Measurements from ENCODE around the gene PACC1. TPM values are rescaled to one million over a fixed set of nuclear protein-coding genes. Genes with fewer than 3 reads are reported as not detected.
"Not testable (repeated sequence)": the region's sequence is repeated elsewhere in the genome, so short reads cannot be mapped to it uniquely, and the experiment has no call there.

The PACC1 gene
- total RNA-seq, 2 donors from 2014 or later: 4.2 TPM; not detected in 1

DNA sequence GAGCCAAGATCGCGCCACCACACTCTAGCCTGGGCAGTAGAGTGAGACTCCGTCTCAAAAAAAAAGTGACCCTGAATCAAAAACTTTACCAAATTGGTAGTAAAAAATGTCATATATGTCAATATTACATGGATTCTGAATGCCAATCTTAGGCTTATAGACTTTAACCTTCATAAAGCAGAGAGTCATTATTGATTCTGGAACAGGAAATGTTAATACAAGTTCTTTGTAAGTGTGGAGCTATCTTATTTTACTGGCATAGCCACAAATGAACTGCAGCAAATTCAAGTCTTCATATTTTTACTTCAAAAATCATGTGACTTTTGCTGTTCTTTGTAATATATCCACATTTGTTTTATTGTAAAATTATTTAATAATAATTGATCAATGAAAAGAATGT is 88.1 kb downstream of the PACC1 start:
- no peak overlapping the region for H3K27ac ChIP-seq
- H3K27me3 ChIP-seq: no peaks in the 10 kb centered on the region
- 83 to 97% methylated on average over 3 of the region's 3 CpGs for WGBS, 2 donors
- ATAC-seq: no peak
- TF ChIP-seq CTCF (IDR thresholded peaks at IDR 0.05): no peak
- TF ChIP-seq POLR2A (IDR thresholded peaks at IDR 0.05): no peak
- H3K4me1 ChIP-seq: peaks cover 10% of the 10 kb centered on the region
- H3K36me3 ChIP-seq (replicated peaks in 1 of 2; ENCODE audit: insufficient read depth in 1 of 2, low read depth in 2 of 2): no peaks in the 10 kb centered on the region
- DNase-seq: no peak
- intact Hi-C loops (cut with DNase I): no loop called here
- H3K9me3 ChIP-seq: no peaks in the 10 kb centered on the region
- H3K4me3 ChIP-seq: no peak overlapping the region

DNA sequence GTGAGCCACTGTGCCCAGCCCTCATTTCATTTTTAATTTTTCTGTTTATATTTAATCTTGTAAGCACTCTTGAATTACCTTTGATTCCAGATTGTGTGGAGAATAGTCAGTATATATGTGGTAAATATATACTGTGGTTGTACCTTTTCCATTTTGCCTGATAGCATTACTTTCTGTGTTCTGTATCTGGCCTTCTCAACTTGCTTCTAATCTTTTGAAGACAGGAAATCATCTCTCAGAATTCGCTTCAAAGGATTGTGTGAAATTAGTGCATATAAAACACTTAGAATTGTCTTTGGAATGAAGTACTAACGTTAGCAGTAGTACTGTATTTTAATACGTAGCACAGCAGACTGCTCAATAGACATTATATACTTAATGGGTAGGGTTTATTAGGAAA is 91.6 kb downstream of the PACC1 start:
- no peaks in the 10 kb centered on the region for H3K27me3 ChIP-seq
- intact Hi-C loops (cut with DNase I): no loop called here
- no peak overlapping the region for H3K27ac ChIP-seq
- 63 to 74% methylated on average over 3 of the region's 3 CpGs for WGBS, 2 donors
- no peaks in the 10 kb centered on the region for H3K36me3 ChIP-seq (replicated peaks in 1 of 2; ENCODE audit: insufficient read depth in 1 of 2, low read depth in 2 of 2)
- DNase-seq (no peak), ATAC-seq (no peak)
- H3K4me3 ChIP-seq: no peak overlapping the region
- H3K9me3 ChIP-seq: no peaks in the 10 kb centered on the region
- H3K4me1 ChIP-seq: peaks cover 10% of the 10 kb centered on the region
- TF ChIP-seq CTCF (IDR thresholded peaks at IDR 0.05): no peak
- no peak for TF ChIP-seq POLR2A (IDR thresholded peaks at IDR 0.05)

GRCh38 chr1:212321031-212321430 is 93.7 kb downstream of the PACC1 start:
- H3K27ac ChIP-seq; H3K27me3 ChIP-seq; H3K4me3 ChIP-seq; intact Hi-C loops (cut with DNase I); H3K36me3 ChIP-seq (replicated peaks in 1 of 2; ENCODE audit: insufficient read depth in 1 of 2, low read depth in 2 of 2); ATAC-seq; H3K9me3 ChIP-seq; DNase-seq: not testable (repeated sequence)
- 100% methylated on average over 1 of the region's 34 CpGs; no CpG with 5 or more reads in 1 of the 2 donors for whole genome bisulfite sequencing, 2 donors
- H3K4me1 ChIP-seq: peaks cover 18% of the 10 kb centered on the region

DNA sequence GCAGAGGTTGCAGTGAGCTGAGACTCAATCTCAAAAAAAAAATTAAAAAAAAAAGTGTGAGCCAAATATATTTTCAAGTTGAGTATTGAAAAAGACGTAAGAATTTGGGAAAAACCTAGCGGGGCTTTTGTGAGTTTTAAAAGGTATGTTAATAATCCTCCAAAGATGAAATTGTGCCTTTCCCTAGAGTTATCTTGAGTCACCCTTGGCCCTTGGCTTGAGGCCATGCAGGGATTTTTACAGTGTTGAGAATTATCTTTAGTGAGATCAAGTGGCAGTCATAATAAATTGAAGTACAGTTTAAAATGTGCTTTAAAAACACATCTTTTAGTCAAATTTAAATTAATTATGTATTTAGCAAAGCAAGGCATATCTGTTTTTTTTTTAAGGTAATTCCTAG is 96.8 kb downstream of the PACC1 start:
- WGBS, 2 donors: 75 to 77% methylated on average over 2 of the region's 2 CpGs
- peaks cover 23% of the 10 kb centered on the region for H3K4me1 ChIP-seq
- TF ChIP-seq CTCF (IDR thresholded peaks at IDR 0.05) (no peak), POLR2A (IDR thresholded peaks at IDR 0.05) (no peak)
- no peak overlapping the region for H3K27ac ChIP-seq
- H3K9me3 ChIP-seq: no peaks in the 10 kb centered on the region
- no peaks in the 10 kb centered on the region for H3K27me3 ChIP-seq
- ATAC-seq: no peak
- H3K36me3 ChIP-seq (replicated peaks in 1 of 2; ENCODE audit: insufficient read depth in 1 of 2, low read depth in 2 of 2): no peaks in the 10 kb centered on the region
- no peak overlapping the region for H3K4me3 ChIP-seq
- intact Hi-C loops (cut with DNase I): no loop called here
- DNase-seq: no peak

DNA sequence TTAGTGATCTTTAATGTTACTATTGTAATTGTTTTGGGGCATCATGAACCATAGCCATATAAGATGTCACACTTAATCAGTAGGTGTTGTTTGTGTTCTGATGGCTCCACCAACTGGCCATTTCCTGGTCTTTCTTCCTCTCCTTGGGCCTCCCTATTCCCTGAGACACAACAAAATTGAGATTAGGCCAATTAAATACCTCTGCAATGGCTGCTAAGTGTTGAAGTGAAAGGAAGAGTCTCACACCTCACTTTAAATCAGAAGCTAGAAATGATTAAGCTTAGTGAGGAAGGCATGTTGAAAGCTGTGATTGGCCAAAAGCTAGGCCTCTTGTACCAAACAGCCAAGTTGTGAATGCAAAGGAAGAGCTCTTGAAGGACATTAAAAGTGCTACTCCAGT is 98.8 kb downstream of the PACC1 start:
- H3K9me3 ChIP-seq: no peaks in the 10 kb centered on the region
- ATAC-seq: no peak
- TF ChIP-seq POLR2A (IDR thresholded peaks at IDR 0.05) (no peak), CTCF (IDR thresholded peaks at IDR 0.05) (peak in 5 of 7 experiments; percentile 16 to 42 (median 40))
- no peak overlapping the region for H3K4me3 ChIP-seq
- H3K27me3 ChIP-seq: no peaks in the 10 kb centered on the region
- peaks cover 30% of the 10 kb centered on the region for H3K4me1 ChIP-seq
- no peaks in the 10 kb centered on the region for H3K36me3 ChIP-seq (replicated peaks in 1 of 2; ENCODE audit: insufficient read depth in 1 of 2, low read depth in 2 of 2)
- intact Hi-C loops (cut with DNase I): no loop called here
- H3K27ac ChIP-seq: no peak overlapping the region
- DNase-seq: peak; percentile 18 to 29 (median 24)

All from body of pancreas (tissue), 4 donors.